Suppressor macrophage treated with lipopolysaccharide for 1 hour (primary cell): ENCODE data around the gene ADCY1.

Source experiments
- DNase-seq, 3 donors: peaks; one replicate each; pipeline ENCODE4 v3.0.0-alpha.2; 2020 to 2022

ADCY1 gene

GRCh38 chr7:45681596-45682357 is 107.6 kb downstream of the ADCY1 start:
- DNase-seq: no peak

GRCh38 chr7:45682358-45682735 is 108.2 kb downstream of the ADCY1 start:
- no peak for DNase-seq

- no peak for DNase-seq
Observed at GRCh38 chr7:45682836-45683555, 108.8 kb downstream of the ADCY1 start.

- no peak for DNase-seq
Observed at GRCh38 chr7:45683556-45684148, 109.5 kb downstream of the ADCY1 start.

- no peak for DNase-seq
Observed at GRCh38 chr7:45684910-45685618, 110.9 kb downstream of the ADCY1 start.

GRCh38 chr7:45685619-45686240 is 111.6 kb downstream of the ADCY1 start:
- no peak for DNase-seq

- no peak for DNase-seq
Observed at GRCh38 chr7:45686441-45687184, 112.4 kb downstream of the ADCY1 start.

- DNase-seq: no peak
Observed at GRCh38 chr7:45687185-45687560, 113.0 kb downstream of the ADCY1 start.

GRCh38 chr7:45687721-45688120 is 113.6 kb downstream of the ADCY1 start:
- DNase-seq: no peak

GRCh38 chr7:45688382-45688781 is 114.2 kb downstream of the ADCY1 start:
- DNase-seq: no peak

- no peak for DNase-seq
Observed at GRCh38 chr7:45689011-45689796, 115.0 kb downstream of the ADCY1 start.

- no peak for DNase-seq
Observed at GRCh38 chr7:45689797-45690761, 115.9 kb downstream of the ADCY1 start.

GRCh38 chr7:45690762-45691150 is 116.6 kb downstream of the ADCY1 start:
- DNase-seq: no peak

GRCh38 chr7:45691155-45691656 is 117.0 kb downstream of the ADCY1 start:
- no peak for DNase-seq

- DNase-seq: no peak
Observed at GRCh38 chr7:45692031-45692430, 117.9 kb downstream of the ADCY1 start.

- DNase-seq: no peak
Observed at GRCh38 chr7:45695249-45695995, 121.3 kb downstream of the ADCY1 start.

GRCh38 chr7:45696476-45696875 is 122.3 kb downstream of the ADCY1 start:
- DNase-seq: no peak

- peak in 1 of 3 donors; percentile 9 for DNase-seq
Observed at GRCh38 chr7:45697576-45698136, 123.5 kb downstream of the ADCY1 start.
